Upper lobe of right lung (tissue), 1 donor: ENCODE data around the gene RBMS3. TPM values are rescaled to one million over a fixed set of nuclear protein-coding genes. Genes with fewer than 3 reads are reported as not detected.
A peak's percentile ranks its signal among the peaks of the same experiment; 100 is the strongest.

Experiments
- ATAC-seq: fragments of 200-7000 bp; cut with Tn5 transposase; one replicate; pipeline ENCODE4 v1.9.1; 2020; ENCODE audit warnings: mild to moderate bottlenecking, moderate library complexity
- DNase-seq: peaks from one replicate; pipeline ENCODE4 v3.0.0-alpha.2; 2020
- H3K27ac ChIP-seq: fragments of 200-600 bp; one replicate; pipeline ENCODE4 v1.8.0; 2022
- H3K27me3 ChIP-seq: fragments of 200-600 bp; one replicate; pipeline ENCODE4 v1.8.0; 2022; ENCODE audit warnings: mild to moderate bottlenecking
- H3K36me3 ChIP-seq: fragments of 200-600 bp; one replicate; pipeline ENCODE4 v1.8.0; 2022
- H3K4me1 ChIP-seq: fragments of 200-600 bp; one replicate; pipeline ENCODE4 v1.8.0; 2022
- H3K4me3 ChIP-seq: fragments of 200-600 bp; one replicate; pipeline ENCODE4 v1.8.0; 2022; ENCODE audit warnings: mild to moderate bottlenecking
- H3K9me3 ChIP-seq: fragments of 200-600 bp; one replicate; pipeline ENCODE4 v1.8.0; 2022
- CTCF ChIP-seq: fragments of 200-600 bp; IDR thresholded peaks from one replicate; pipeline ENCODE4 v1.8.0; 2022; ENCODE audit warnings: antibody characterized with exemption
- intact Hi-C: fragments of 100-400 bp; cut with DNase I; formaldehyde crosslinking; loops from one replicate; pipeline ENCODE4 v1.11.0; 2022
- total RNA-seq: library from RNA; stranded (reverse); fragmentation: NEBNext Ultra II Directional; extraction: Animal tissue kit (Norgen Biotek cat#: 25700); gene quantifications from one replicate; pipeline ENCODE4 v1.2.1, GENCODE V29; 2021
- donor health status: DM: no; HTN: yes; CAD: no; lungs with severe emphysema.

Gene RBMS3
- total RNA-seq, 1 donor from 2014 or later: 85.9 TPM

GRCh38 chr3:29635888-29636287 is 355.0 kb downstream of the RBMS3 start:
- Histone ChIP-seq H3K4me3 (no peak overlapping the region), H3K36me3 (no peaks in the 10 kb centered on the region), H3K9me3 (no peaks in the 10 kb centered on the region), H3K4me1 (no peaks in the 10 kb centered on the region), H3K27ac (no peak overlapping the region), H3K27me3 (no peaks in the 10 kb centered on the region)
- DNase-seq: no peak
- no peak for TF ChIP-seq CTCF
- intact Hi-C loops: no loop called here
- ATAC-seq: no peak

GRCh38 chr3:29637068-29637467 is 356.2 kb downstream of the RBMS3 start:
- DNase-seq: no peak
- Histone ChIP-seq H3K27me3 (no peaks in the 10 kb centered on the region), H3K9me3 (no peaks in the 10 kb centered on the region), H3K4me3 (no peak overlapping the region), H3K27ac (no peak overlapping the region), H3K36me3 (no peaks in the 10 kb centered on the region), H3K4me1 (no peaks in the 10 kb centered on the region)
- no peak for ATAC-seq
- intact Hi-C loops: no loop called here
- TF ChIP-seq CTCF: no peak

- DNase-seq (no peak), ATAC-seq (no peak)
Measured at GRCh38 chr3:29639578-29640290, 358.9 kb downstream of the RBMS3 start.

GRCh38 chr3:29642393-29643033 is 361.6 kb downstream of the RBMS3 start:
- Histone ChIP-seq H3K4me3 (no peak overlapping the region), H3K36me3 (no peaks in the 10 kb centered on the region), H3K27me3 (no peaks in the 10 kb centered on the region), H3K4me1 (no peaks in the 10 kb centered on the region), H3K9me3 (no peaks in the 10 kb centered on the region), H3K27ac (no peak overlapping the region)
- intact Hi-C loops: no loop called here
- TF ChIP-seq CTCF: no peak
- ATAC-seq (peak; percentile 82), DNase-seq (peak; percentile 13)

More at GRCh38 chr3:29639578-29640290, 358.9 kb downstream of the RBMS3 start:
- H3K36me3 ChIP-seq: no peaks in the 10 kb centered on the region
- H3K27me3 ChIP-seq: no peaks in the 10 kb centered on the region
- no peak overlapping the region for H3K4me3 ChIP-seq
- TF ChIP-seq CTCF: no peak
- H3K27ac ChIP-seq: no peak overlapping the region
- H3K4me1 ChIP-seq: no peaks in the 10 kb centered on the region
- no peaks in the 10 kb centered on the region for H3K9me3 ChIP-seq
- intact Hi-C loops: no loop called here

GRCh38 chr3:29643034-29643425 is 362.2 kb downstream of the RBMS3 start:
- Histone ChIP-seq H3K27ac (no peak overlapping the region), H3K4me1 (no peaks in the 10 kb centered on the region), H3K36me3 (no peaks in the 10 kb centered on the region), H3K9me3 (no peaks in the 10 kb centered on the region), H3K4me3 (no peak overlapping the region), H3K27me3 (no peaks in the 10 kb centered on the region)
- TF ChIP-seq CTCF: no peak
- ATAC-seq: no peak
- DNase-seq: no peak
- intact Hi-C loops: no loop called here
